ENCODE measurements around the gene IRS1.

Gene IRS1

GRCh38 chr2:226758921-226759640, 40.5 kb downstream of the IRS1 start:
- no peak for DNase-seq (ENCODE audit: low read depth in 1 of 2, low spot score in 1 of 2)

- DNase-seq (ENCODE audit: low read depth in 1 of 2, low spot score in 1 of 2), result no peak
Measured at GRCh38 chr2:226756131-226756530, 43.5 kb downstream of the IRS1 start.

DNA sequence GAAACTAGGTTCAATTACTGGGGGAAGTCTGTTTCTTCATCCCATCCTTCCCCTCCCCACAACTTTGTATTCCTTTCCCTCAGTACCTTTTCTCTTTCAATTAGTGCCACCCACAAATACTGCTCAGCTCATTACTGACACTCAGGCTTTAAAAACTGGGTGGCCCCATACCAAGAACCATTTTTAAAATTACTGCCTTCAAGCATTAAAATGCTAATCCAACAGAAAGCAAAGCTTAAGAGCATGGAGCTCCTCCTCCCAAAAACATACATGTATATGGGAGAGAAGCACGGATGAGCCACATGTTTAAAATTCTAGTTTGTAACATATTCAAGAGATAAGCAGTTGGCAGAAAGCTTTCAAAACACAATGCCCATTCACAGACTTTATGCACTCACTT, 44.0 kb downstream of the IRS1 start:
- DNase-seq (ENCODE audit: low read depth in 1 of 2, low spot score in 1 of 2), result no peak

- no peak for DNase-seq (ENCODE audit: low read depth in 1 of 2, low spot score in 1 of 2)
Measured at GRCh38 chr2:226754821-226755604, 44.6 kb downstream of the IRS1 start.

DNA sequence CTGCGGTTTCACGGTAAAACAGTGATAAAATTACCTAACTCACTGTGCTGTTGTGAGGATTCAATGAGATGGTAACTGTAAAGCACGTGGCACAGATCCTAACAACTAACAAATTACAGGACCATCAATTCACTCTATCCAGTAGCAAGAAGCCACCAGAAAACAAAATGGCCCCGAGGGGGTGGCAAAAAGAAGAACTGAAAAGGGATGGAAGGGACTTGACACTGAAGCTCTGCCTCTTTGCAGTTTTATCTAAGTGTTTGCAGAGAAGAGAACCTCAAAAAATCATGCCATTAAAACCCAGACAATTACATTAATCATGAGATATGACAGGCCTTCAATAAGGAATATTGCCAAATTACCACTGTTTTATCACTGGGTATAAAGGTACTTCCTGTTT, 46.7 kb downstream of the IRS1 start:
- DNase-seq (ENCODE audit: low read depth in 1 of 2, low spot score in 1 of 2), result no peak

GRCh38 chr2:226747288-226747687, 52.3 kb downstream of the IRS1 start:
- no peak for DNase-seq (ENCODE audit: low read depth in 1 of 2, low spot score in 1 of 2)

GRCh38 chr2:226746196-226746800, 53.3 kb downstream of the IRS1 start:
- DNase-seq (ENCODE audit: low read depth in 1 of 2, low spot score in 1 of 2), result no peak

DNA sequence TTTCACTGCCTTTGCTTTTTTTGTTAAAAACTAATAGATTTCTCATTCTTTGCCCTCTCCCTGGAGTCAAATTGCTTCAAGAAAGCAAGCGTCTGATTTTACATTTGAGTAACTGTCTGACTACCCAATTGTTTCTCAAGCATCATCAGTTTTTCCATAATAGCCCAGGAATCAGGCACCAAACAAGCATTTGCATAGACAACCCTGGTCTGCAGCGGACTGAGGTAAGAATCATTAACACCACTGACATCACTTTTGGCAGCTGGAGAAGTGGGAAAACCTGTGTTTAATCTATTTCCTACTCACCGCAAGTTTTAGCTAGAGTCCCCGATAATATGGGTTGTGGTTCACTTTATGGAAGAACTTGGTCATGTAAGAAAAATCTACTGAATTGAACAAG, 55.7 kb downstream of the IRS1 start:
- no peak for DNase-seq (ENCODE audit: low read depth in 1 of 2, low spot score in 1 of 2)

DNA sequence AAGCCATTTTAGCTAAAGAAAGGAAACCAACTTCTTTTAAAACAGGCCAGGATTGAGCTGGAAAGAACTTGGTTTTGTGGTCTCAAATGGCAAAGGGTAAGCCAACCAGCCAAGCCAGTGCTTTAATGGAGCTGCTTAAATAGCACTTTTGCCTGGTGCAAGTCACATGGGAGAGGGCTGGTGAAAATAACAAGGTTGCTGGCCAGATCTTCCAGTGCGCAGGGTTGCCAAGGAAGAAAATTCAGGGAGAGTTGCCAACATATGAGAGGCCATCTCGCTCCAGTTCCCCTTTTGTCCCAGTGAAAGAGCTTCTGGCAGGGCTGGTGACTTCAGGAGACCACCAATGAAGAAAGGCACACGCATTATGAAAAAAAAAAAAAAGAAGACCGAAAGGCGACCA, 57.3 kb downstream of the IRS1 start:
- no peak for DNase-seq (ENCODE audit: low read depth in 1 of 2, low spot score in 1 of 2)

DNA sequence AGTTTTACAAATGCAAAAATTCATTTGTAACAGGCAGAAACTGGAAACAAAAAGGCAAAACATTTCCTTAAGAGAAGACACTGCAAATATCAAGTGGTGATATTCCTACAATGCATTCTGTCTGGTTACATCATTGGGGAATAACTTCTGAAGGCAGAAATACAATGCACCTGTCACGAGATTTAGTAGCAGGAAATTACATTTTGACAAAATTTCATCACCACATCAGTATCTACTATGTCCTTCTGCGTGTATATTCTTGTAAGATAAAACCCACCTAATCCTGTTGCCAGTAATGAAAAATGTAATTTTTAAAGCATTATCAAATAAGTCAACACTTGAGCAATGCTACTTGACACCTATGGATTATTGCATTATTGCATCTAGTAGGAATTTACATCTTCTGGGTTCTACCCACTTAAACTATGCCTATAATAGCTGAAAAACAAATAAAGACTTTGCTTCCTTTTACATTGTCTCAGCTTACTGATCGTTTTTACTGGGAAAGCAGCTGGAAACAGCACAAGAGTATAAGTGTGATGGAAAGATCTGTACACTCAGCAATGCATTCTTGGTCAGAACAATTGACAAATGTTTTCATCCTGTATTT, 59.5 kb downstream of the IRS1 start:
- no peak for DNase-seq (ENCODE audit: low read depth in 1 of 2, low spot score in 1 of 2)

GRCh38 chr2:226739545-226740030, 60.0 kb downstream of the IRS1 start:
- no peak for DNase-seq (ENCODE audit: low read depth in 1 of 2, low spot score in 1 of 2)

DNA sequence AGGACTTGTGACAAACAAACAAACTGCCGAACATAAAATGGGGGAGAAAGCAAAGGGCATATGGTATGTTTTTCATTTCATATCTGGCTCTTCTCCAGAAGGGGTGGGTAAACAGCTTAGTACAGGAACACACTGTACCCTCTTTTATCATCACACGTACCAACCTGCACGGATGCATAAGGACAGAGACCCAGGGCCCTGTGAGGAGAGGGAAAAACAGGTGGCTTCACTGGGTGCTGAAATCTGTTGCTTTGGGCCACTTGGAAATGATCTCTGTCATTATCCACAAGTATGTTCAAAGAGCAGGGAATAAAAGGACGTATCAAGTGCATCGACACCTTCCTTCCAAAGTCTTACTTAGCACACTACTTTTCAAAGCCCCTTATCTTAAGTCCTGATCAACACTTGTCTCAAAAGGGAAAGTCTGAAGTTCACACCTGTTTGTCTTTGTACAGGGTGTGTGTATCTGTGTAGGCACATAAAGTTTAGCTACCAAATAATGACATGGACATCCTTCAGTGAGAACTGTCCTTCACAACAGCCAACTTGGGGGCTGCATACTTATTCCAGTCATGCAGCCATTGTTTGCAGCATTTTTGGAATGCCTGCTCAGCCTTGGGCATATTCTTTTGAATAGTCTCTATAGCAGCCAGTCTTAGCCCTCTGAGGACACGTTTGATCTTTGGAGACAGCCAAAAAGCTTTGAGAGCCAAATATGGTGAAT, 60.6 kb downstream of the IRS1 start:
- DNase-seq (ENCODE audit: low read depth in 1 of 2, low spot score in 1 of 2), result no peak

DNA sequence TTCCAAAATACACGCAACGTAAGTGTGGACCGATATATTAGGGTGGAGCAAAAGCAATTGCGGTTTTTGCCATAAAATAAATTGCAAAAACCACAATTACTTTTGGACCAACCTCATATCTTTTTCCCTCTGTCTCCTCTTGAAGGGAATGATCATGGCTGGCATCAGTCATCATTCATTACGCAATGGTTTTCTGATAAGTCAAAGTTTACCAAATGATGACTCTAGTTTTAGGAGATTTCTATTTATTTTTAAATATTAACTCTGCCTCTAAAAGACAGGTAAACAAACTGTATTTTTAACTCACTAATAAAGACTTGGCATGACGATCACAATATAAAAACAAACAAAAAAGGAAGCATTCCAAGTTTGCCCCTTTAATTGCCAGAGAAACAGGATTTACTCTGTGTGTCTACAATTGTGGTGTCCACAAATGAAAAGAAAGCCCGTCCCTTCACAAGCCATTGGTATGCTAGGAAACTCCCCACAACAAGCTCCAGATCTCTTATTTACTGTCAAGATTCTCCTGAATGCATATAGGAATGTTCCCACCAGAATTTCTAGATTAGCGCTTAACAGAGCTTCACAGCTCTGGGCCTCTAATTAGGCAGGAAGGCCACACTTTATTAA, 61.3 kb downstream of the IRS1 start:
- no peak for DNase-seq (ENCODE audit: low read depth in 1 of 2, low spot score in 1 of 2)

DNA sequence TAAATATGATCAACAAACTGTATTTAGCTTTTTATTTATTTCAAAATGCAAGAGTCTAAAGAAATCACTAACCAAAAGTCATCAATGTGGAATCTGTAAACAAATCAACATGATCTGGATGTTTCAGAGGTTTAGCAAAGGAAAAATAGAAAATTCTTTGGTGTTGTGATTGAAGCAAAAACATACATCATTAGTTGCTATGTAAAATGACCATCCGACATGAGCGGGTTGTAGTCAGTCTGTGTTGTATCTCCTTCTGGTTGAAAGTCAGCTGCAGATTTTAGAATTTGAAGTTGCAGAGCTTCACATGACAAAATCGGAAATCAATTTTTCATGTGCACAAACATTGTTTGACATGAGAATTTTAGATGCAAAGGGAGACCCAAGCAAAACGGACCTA, 63.2 kb downstream of the IRS1 start:
- DNase-seq (ENCODE audit: low read depth in 1 of 2, low spot score in 1 of 2), result no peak

DNA sequence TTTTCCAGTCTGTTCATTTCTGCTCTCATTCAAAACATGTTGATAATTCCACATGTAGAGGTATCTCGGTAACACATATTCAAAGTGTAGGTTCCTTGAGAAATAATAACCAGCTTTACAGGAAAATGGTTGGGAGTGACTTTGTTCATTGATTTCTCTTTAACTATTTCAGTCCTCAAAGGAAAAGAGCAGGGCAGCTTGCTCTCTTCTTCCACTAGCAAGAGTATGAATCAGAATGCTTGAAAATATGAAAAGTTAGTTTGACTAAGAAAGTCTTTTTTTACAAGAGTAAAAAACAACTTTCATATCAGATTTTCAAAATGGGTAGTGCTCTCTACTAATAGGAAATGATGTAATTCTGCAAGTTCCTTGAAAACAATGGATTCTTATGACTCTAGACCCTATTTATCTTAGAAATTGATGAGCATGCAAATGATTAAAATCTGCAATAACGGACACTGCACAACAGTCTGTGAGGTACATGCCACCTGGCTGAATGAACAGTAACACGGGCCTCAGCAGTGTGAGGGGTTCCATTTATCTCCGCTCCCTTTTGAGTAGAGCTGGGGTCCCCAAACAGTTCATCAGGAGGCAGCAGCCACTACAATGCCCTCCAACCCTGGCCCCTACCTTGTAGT, 65.6 kb downstream of the IRS1 start:
- no peak for DNase-seq (ENCODE audit: low read depth in 1 of 2, low spot score in 1 of 2)

DNA sequence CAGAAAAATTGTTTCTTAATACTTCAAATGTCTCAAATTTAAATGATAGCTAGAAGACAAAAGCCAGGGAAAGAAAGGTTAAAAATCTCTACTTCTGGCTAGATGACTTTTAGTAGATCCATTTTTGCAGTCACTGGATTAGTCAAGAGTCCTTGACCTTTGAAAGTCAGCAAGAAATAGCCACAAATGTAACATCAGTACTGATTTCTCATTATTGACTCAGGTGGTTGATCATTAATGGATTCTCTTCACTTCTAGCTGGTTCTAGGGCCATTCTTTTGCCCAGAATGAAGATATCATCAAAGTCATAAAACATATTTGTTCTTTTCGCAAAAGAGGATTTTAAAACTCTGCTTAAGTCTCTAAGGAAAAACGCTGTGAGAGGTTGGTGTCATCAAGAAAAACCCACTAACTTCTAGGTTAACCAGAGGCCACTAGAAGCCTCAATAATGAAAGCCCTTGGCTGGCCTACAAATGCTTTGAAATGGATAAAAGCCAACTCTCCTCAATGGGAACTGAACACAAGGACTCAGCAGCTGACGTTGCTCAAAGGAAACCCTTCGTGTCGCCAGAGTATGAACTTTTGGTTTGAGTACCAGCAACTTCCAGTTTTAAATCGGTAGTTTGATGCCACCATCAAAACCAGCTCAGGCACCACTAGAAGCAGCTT, 66.3 kb downstream of the IRS1 start:
- DNase-seq (ENCODE audit: low read depth in 1 of 2, low spot score in 1 of 2), result no peak

- DNase-seq (ENCODE audit: low read depth in 1 of 2, low spot score in 1 of 2), result no peak
Measured at GRCh38 chr2:226732478-226733188, 67.0 kb downstream of the IRS1 start.

GRCh38 chr2:226730481-226730880, 69.1 kb downstream of the IRS1 start:
- no peak for DNase-seq (ENCODE audit: low read depth in 1 of 2, low spot score in 1 of 2)

- DNase-seq (ENCODE audit: low read depth in 1 of 2, low spot score in 1 of 2), result no peak
Measured at GRCh38 chr2:226728996-226729395, 70.6 kb downstream of the IRS1 start.
